ENCODE measurements around the gene PRKACA.
A peak's percentile ranks its signal among the peaks of the same experiment; 100 is the strongest.

DNA sequence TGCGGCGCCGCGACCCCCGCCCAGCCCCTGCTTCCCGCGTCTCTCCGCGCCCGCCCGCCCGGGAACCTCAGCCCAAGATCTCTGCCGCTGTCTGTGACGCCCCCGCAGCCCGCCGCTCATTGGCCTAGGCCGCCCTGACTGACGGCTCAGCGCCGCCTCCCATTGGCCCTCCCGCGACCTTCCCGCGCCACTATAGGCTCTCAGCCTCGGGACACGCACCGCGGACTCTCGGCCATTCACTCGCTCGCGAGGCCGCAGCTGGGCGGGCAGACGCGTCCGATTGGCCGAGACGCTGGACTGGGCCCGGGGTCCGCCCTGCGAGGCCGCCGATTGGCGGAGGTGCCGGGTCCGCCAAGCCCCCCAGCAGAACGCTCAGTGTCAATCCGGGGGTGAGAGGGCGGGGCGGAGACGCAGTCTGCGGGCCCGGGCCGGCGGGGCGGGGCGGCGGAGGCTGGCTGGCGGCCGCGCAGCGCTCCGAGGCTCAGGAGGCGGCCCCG is at the start of gene PRKACA:
- TF ChIP-seq POLR2AphosphoS5 (IDR thresholded peaks at IDR 0.05; ENCODE audit: low read length) (no peak), NFIC (IDR thresholded peaks at IDR 0.05; ENCODE audit: low read depth, low read length) (no peak), TCF12 (IDR thresholded peaks at IDR 0.05; ENCODE audit: low read depth, low read length) (no peak), PAX8 (IDR thresholded peaks at IDR 0.05) (no peak), EGR1 (IDR thresholded peaks at IDR 0.05; ENCODE audit: borderline replicate concordance in 1 of 2, low read depth in 2 of 2, low read length in 2 of 2) (peak; percentile 73 to 99), POLR2A (IDR thresholded peaks at IDR 0.05; ENCODE audit: low read depth, low read length) (peak; percentile 54; the same call in 1 of the 2 replicates), FOXM1 (IDR thresholded peaks at IDR 0.05; ENCODE audit: low read depth, low read length) (no peak), USF2 (IDR thresholded peaks at IDR 0.05; ENCODE audit: borderline replicate concordance, low read depth, low read length) (no peak), HDAC2 (IDR thresholded peaks at IDR 0.05) (no peak), RFX5 (IDR thresholded peaks at IDR 0.05; ENCODE audit: low read depth, low read length) (peak; percentile 81; the same call in 1 of the 2 replicates)
- TF ChIP-seq, protein P1, sequence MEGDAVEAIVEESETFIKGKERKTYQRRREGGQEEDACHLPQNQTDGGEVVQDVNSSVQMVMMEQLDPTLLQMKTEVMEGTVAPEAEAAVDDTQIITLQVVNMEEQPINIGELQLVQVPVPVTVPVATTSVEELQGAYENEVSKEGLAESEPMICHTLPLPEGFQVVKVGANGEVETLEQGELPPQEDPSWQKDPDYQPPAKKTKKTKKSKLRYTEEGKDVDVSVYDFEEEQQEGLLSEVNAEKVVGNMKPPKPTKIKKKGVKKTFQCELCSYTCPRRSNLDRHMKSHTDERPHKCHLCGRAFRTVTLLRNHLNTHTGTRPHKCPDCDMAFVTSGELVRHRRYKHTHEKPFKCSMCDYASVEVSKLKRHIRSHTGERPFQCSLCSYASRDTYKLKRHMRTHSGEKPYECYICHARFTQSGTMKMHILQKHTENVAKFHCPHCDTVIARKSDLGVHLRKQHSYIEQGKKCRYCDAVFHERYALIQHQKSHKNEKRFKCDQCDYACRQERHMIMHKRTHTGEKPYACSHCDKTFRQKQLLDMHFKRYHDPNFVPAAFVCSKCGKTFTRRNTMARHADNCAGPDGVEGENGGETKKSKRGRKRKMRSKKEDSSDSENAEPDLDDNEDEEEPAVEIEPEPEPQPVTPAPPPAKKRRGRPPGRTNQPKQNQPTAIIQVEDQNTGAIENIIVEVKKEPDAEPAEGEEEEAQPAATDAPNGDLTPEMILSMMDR (IDR thresholded peaks at IDR 0.05 in 2 of 3, conservative IDR thresholded peaks at IDR 0.05 in 1 of 3; ENCODE audit: control insufficient read depth in 2 of 3, extremely low read depth in 1 of 3, insufficient read depth in 1 of 3, low read depth in 3 of 3, low read length in 3 of 3), result no peak

All from GM12878 (cell line).